Gastrocnemius medialis (tissue), 4 donors: ENCODE data around the gene CORO2A. TPM values are rescaled to one million over a fixed set of nuclear protein-coding genes. Genes with fewer than 3 reads are reported as not detected.

Experiments
- ATAC-seq, 2 donors: fragments of 150-250 bp; one replicate each; pipeline ENCODE4 v1.9.1; 2016
- DNase-seq, 2 donors: peaks; one replicate each; pipeline ENCODE4 v3.0.0-alpha.2; 2019
- H3K27ac ChIP-seq, 4 donors: fragments of 200-600 bp; sonication (generic); 1 replicate in 1 of 4; 2 replicates in 3 of 4; pipeline ENCODE4 v1.5.1; 2016 to 2018; ENCODE audit warnings: mild to moderate bottlenecking in 2 of 4, moderate library complexity in 1 of 4
- H3K27me3 ChIP-seq, 3 donors: fragments of 200-600 bp; sonication (generic) in 2 of 3; 1 replicate in 1 of 3; 2 replicates in 2 of 3; pipeline versions ENCODE4 v1.5.1 to v1.6.0; 2016 to 2019; ENCODE audit warnings: mild to moderate bottlenecking in 1 of 3, moderate library complexity in 1 of 3
- H3K36me3 ChIP-seq, 2 donors: fragments of 200-600 bp; sonication (generic) in 1 of 2; one replicate each; pipeline ENCODE4 v1.5.1; 2017 to 2018
- H3K4me1 ChIP-seq, 2 donors: fragments of 200-600 bp; sonication (generic) in 1 of 2; one replicate each; pipeline ENCODE4 v1.5.1; 2016 to 2017; ENCODE audit warnings: mild to moderate bottlenecking in 2 of 2
- H3K4me3 ChIP-seq, 4 donors: fragments of 200-600 bp; sonication (generic) in 3 of 4; 1 replicate in 1 of 4; 2 replicates in 3 of 4; pipeline ENCODE4 v1.5.1; 2016 to 2019; ENCODE audit warnings: mild to moderate bottlenecking in 2 of 4
- H3K9me3 ChIP-seq, 3 donors: fragments of 200-600 bp; sonication (generic) in 2 of 3; 1 replicate in 1 of 3; 2 replicates in 2 of 3; pipeline ENCODE4 v1.5.1; 2016 to 2019
- POLR2A ChIP-seq, 2 donors: fragments of 450-650 bp; IDR thresholded peaks; one replicate each; pipeline ENCODE4 v1.6.1; 2017; ENCODE audit warnings: antibody characterized with exemption in 2 of 2, mild to moderate bottlenecking in 2 of 2, moderate library complexity in 2 of 2
- in situ Hi-C, 4 donors: fragments of 200-750 bp; cut with MboI; loops; one replicate each; pipeline versions ENCODE4 v1.15.0 to v1.8.0; 2017; ENCODE audit warnings: low sequenced_read_pairs in 4 of 4
- intact Hi-C: fragments of 100-400 bp; cut with DNase I; formaldehyde crosslinking; loops from one replicate; pipeline ENCODE4 v1.15.1; 2023; ENCODE audit warnings: low total_unique reads
- total RNA-seq, 4 donors: library from RNA; depleted of rRNA; stranded (reverse); fragments of >200 nt; gene quantifications; one replicate each; pipeline versions ENCODE4 v1.1.0 to v1.2.3, GENCODE V29; 2016
- TF ChIP-seq, protein P1 (sequence below), 5 experiments: fragments of 450-650 bp in 3 of 5; fragments of 200-600 bp in 2 of 5; sonication (generic) in 2 of 5; IDR thresholded peaks in 4 of 5; conservative IDR thresholded peaks in 1 of 5; 1 replicate in 4 of 5; 2 replicates in 1 of 5; pipeline ENCODE4 v1.5.1; 2016 to 2019; ENCODE audit warnings: antibody characterized with exemption in 5 of 5, mild to moderate bottlenecking in 3 of 5, moderate library complexity in 3 of 5

The CORO2A gene
- total RNA-seq, 4 donors from 2014 or later = 0.05 to 0.42 (median 0.19) TPM

DNA sequence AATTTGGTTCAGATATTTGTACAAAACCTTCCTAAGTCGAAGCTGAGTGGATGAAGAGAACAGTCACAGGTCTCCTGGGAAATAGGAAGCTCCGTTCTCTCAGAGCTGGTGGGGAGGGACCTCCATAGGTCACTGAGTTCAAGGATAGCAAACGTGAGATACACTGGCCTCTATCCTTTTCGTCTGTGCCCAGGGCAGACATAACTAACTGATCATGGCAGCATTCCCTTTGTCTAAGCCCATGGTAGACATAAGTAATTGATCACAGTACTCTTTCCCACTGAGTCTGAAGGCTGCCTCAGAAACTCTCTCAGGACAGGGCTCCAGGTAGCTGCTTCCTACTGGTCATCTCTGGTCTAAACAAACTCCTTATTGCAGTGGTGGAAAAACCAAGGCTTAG is 12.3 kb upstream of the CORO2A start:
- intact Hi-C loops = loop anchor here (1.0 to 5.0 kb wide), 2 partner anchors 59 to 282 kb away; partner anchors contain the start of gene TRMO
- H3K27ac ChIP-seq = no peak overlapping the region
- H3K9me3 ChIP-seq = no peaks in the 10 kb centered on the region
- TF ChIP-seq, protein P1, sequence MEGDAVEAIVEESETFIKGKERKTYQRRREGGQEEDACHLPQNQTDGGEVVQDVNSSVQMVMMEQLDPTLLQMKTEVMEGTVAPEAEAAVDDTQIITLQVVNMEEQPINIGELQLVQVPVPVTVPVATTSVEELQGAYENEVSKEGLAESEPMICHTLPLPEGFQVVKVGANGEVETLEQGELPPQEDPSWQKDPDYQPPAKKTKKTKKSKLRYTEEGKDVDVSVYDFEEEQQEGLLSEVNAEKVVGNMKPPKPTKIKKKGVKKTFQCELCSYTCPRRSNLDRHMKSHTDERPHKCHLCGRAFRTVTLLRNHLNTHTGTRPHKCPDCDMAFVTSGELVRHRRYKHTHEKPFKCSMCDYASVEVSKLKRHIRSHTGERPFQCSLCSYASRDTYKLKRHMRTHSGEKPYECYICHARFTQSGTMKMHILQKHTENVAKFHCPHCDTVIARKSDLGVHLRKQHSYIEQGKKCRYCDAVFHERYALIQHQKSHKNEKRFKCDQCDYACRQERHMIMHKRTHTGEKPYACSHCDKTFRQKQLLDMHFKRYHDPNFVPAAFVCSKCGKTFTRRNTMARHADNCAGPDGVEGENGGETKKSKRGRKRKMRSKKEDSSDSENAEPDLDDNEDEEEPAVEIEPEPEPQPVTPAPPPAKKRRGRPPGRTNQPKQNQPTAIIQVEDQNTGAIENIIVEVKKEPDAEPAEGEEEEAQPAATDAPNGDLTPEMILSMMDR (IDR thresholded peaks at IDR 0.05 in 4 of 5, conservative IDR thresholded peaks at IDR 0.05 in 1 of 5) = no peak
- TF ChIP-seq POLR2A (IDR thresholded peaks at IDR 0.05) = no peak
- H3K36me3 ChIP-seq = no peaks in the 10 kb centered on the region
- in situ Hi-C loops = loop anchor here (5.0 to 10.0 kb wide), 2 partner anchors 58 to 60 kb away; no protein-coding TSS in a partner anchor
- no peak for DNase-seq
- ATAC-seq = no peak
- no peak overlapping the region for H3K4me3 ChIP-seq
- H3K27me3 ChIP-seq = no peaks in the 10 kb centered on the region
- H3K4me1 ChIP-seq = no peaks in the 10 kb centered on the region

- TF ChIP-seq POLR2A (IDR thresholded peaks at IDR 0.05) = no peak
- TF ChIP-seq, protein P1 (IDR thresholded peaks at IDR 0.05 in 4 of 5, conservative IDR thresholded peaks at IDR 0.05 in 1 of 5) = no peak
- no peaks in the 10 kb centered on the region for H3K36me3 ChIP-seq
- H3K4me3 ChIP-seq = no peak overlapping the region
- no peaks in the 10 kb centered on the region for H3K4me1 ChIP-seq
- H3K9me3 ChIP-seq = no peaks in the 10 kb centered on the region
- ATAC-seq = no peak
- DNase-seq = no peak
- intact Hi-C loops (no loop called here), in situ Hi-C loops (loop anchor here in 1 of 4 donors (10.0 kb wide), 1 partner anchor 62 kb away; no protein-coding TSS in a partner anchor)
- no peak overlapping the region for H3K27ac ChIP-seq
- no peaks in the 10 kb centered on the region for H3K27me3 ChIP-seq
Observed at GRCh38 chr9:98203153-98203552, 10.7 kb upstream of the CORO2A start.

DNA sequence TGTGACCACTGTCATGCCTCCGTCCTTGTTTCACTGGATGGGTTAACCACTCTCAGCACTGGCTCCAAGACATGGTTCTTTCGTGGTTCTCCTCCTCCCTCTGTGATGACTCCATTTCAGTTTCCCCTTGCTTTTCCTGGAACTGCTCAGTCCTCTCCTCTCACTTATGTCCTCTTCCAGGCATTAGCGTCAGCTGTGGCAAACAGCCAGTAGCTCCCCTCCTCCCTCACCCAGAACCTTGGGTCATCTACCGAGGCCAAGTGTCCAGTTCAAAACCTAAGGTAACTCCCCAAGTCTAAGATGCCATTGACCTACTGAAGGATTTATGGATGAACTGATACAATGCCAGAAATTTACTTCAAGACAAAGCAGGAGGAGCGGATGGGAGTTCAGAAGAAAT is 9.8 kb upstream of the CORO2A start:
- TF ChIP-seq, protein P1 (IDR thresholded peaks at IDR 0.05 in 4 of 5, conservative IDR thresholded peaks at IDR 0.05 in 1 of 5) = no peak
- TF ChIP-seq POLR2A (IDR thresholded peaks at IDR 0.05) = no peak
- H3K4me1 ChIP-seq = no peaks in the 10 kb centered on the region
- H3K27me3 ChIP-seq = no peaks in the 10 kb centered on the region
- no peak for DNase-seq
- H3K9me3 ChIP-seq = no peaks in the 10 kb centered on the region
- H3K27ac ChIP-seq = no peak overlapping the region
- no peaks in the 10 kb centered on the region for H3K36me3 ChIP-seq
- intact Hi-C loops (no loop called here), in situ Hi-C loops (loop anchor here in 1 of 4 donors (10.0 kb wide), 1 partner anchor 63 kb away; no protein-coding TSS in a partner anchor)
- ATAC-seq = no peak
- no peak overlapping the region for H3K4me3 ChIP-seq

DNA sequence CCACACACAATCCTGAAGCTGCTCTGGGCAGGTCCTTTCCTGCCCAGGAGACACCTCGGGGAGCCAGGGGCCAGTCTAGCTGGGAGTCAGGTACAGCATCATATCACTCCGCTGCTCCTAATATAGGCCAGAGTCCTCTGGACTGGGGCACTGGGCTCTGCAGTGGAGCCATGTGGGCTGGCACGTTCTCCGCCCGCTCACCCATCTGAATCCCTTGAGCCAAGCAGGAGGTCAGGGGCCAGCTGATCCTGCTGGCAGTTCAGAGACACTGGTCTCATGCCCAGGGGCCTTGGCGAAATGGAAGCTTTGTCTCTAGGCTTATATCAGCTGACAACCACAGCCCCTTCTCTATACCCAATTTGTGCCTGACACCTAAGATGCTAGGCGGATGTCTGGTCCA is 9.3 kb upstream of the CORO2A start:
- intact Hi-C loops = no loop called here
- no peak for DNase-seq

More for the DNA sequence above, 9.3 kb upstream of the CORO2A start:
- in situ Hi-C loops = loop anchor here in 1 of 4 donors (10.0 kb wide), 1 partner anchor 63 kb away; no protein-coding TSS in a partner anchor
- H3K9me3 ChIP-seq = no peaks in the 10 kb centered on the region
- no peak overlapping the region for H3K27ac ChIP-seq
- ATAC-seq = no peak
- no peaks in the 10 kb centered on the region for H3K4me1 ChIP-seq
- TF ChIP-seq, protein P1 (IDR thresholded peaks at IDR 0.05 in 4 of 5, conservative IDR thresholded peaks at IDR 0.05 in 1 of 5) = no peak
- no peak for TF ChIP-seq POLR2A (IDR thresholded peaks at IDR 0.05)
- no peaks in the 10 kb centered on the region for H3K36me3 ChIP-seq
- H3K27me3 ChIP-seq = no peaks in the 10 kb centered on the region
- H3K4me3 ChIP-seq = no peak overlapping the region
